Testis (tissue), 2 donors: ENCODE results near the gene CCKAR.

Experiments used
- POLR2A ChIP-seq: fragments of 450-650 bp; IDR thresholded peaks from one replicate; pipeline ENCODE4 v1.6.1; 2017; ENCODE audit warnings: antibody characterized with exemption, mild to moderate bottlenecking, moderate library complexity
- TF ChIP-seq, protein P1 (sequence below), 3 experiments: fragments of 450-650 bp in 2 of 3; fragments of 200-600 bp in 1 of 3; sonication (generic) in 1 of 3; IDR thresholded peaks; one replicate each; pipeline ENCODE4 v1.5.1; 2016 to 2019; ENCODE audit warnings: antibody characterized with exemption in 3 of 3, mild to moderate bottlenecking in 2 of 3, moderate library complexity in 1 of 3

DNA sequence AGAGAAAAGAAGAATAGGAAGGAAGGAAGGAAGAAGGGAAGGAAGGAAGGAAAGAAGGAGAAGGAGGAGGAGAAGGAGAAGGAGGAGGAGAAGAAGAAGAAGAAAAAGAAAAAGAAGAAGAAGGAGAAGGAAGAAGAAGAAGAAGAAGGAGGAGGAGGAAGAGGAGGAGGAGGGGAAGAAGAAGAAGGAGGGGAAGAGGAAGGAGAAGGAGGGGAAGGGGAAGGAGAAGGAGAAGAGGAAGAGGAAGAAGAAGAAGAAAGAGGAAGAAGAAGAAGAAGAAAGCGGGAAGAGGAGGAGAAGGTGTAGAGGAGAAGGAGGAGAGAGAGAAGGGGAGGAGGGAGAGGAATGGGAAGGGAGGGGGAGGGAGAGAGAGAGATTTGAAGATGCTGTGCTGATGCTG, 22.6 kb downstream of the CCKAR start:
- TF ChIP-seq, protein P1, sequence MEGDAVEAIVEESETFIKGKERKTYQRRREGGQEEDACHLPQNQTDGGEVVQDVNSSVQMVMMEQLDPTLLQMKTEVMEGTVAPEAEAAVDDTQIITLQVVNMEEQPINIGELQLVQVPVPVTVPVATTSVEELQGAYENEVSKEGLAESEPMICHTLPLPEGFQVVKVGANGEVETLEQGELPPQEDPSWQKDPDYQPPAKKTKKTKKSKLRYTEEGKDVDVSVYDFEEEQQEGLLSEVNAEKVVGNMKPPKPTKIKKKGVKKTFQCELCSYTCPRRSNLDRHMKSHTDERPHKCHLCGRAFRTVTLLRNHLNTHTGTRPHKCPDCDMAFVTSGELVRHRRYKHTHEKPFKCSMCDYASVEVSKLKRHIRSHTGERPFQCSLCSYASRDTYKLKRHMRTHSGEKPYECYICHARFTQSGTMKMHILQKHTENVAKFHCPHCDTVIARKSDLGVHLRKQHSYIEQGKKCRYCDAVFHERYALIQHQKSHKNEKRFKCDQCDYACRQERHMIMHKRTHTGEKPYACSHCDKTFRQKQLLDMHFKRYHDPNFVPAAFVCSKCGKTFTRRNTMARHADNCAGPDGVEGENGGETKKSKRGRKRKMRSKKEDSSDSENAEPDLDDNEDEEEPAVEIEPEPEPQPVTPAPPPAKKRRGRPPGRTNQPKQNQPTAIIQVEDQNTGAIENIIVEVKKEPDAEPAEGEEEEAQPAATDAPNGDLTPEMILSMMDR (IDR thresholded peaks at IDR 0.05) = no peak
- no peak for TF ChIP-seq POLR2A
